ENCODE data around the gene CEP192. TPM values are rescaled to one million over a fixed set of nuclear protein-coding genes. Genes with fewer than 3 reads are reported as not detected.
"Not testable (repeated sequence)": the region's sequence is repeated elsewhere in the genome, so short reads cannot be mapped to it uniquely, and the experiment has no call there.

Gene CEP192
- total RNA-seq, 4 donors from 2014 or later, result 16.9 to 28.6 (median 20.0) TPM

- no peak overlapping the region for H3K27ac ChIP-seq
- H3K27me3 ChIP-seq, result no peaks in the 10 kb centered on the region
- H3K4me1 ChIP-seq, result no peaks in the 10 kb centered on the region
- no peak for ATAC-seq
- no peak overlapping the region for H3K4me3 ChIP-seq
- no peaks in the 10 kb centered on the region for H3K9me3 ChIP-seq
- WGBS, 2 donors (ENCODE audit: low coverage in 1 of 2), result 67% methylated on average over 3 of the region's 12 CpGs; no CpG with 5 or more reads in 1 of the 2 donors
- peaks cover 0 to 74% of the 10 kb centered on the region in 2 donors for H3K36me3 ChIP-seq
- no peak for TF ChIP-seq EP300 (IDR thresholded peaks at IDR 0.05)
- TF ChIP-seq POLR2A (IDR thresholded peaks at IDR 0.05), result no peak
- TF ChIP-seq, protein P1, sequence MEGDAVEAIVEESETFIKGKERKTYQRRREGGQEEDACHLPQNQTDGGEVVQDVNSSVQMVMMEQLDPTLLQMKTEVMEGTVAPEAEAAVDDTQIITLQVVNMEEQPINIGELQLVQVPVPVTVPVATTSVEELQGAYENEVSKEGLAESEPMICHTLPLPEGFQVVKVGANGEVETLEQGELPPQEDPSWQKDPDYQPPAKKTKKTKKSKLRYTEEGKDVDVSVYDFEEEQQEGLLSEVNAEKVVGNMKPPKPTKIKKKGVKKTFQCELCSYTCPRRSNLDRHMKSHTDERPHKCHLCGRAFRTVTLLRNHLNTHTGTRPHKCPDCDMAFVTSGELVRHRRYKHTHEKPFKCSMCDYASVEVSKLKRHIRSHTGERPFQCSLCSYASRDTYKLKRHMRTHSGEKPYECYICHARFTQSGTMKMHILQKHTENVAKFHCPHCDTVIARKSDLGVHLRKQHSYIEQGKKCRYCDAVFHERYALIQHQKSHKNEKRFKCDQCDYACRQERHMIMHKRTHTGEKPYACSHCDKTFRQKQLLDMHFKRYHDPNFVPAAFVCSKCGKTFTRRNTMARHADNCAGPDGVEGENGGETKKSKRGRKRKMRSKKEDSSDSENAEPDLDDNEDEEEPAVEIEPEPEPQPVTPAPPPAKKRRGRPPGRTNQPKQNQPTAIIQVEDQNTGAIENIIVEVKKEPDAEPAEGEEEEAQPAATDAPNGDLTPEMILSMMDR (IDR thresholded peaks at IDR 0.05), result no peak
Observed at GRCh38 chr18:12976305-12976704, 14.9 kb upstream of the CEP192 start.

DNA sequence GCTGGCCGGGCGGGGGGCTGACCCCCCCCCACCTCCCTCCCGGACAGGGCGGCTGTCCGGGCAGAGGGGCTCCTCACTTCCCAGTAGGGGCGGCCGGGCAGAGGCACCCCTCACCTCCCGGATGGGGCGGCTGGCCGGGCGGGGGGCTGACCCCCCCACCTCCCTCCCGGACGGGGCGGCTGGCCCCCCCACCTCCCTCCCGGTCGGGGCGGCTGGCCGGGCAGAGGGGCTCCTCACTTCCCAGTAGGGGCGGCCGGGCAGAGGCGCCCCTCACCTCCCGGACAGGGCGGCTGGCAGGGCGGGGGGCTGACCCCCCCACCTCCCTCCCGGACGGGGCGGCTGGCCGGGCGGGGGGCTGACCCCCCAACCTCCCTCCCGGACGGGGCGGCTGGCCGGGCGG lies 11.1 kb upstream of the CEP192 start:
- H3K27ac ChIP-seq, ATAC-seq: not testable (repeated sequence)

DNA sequence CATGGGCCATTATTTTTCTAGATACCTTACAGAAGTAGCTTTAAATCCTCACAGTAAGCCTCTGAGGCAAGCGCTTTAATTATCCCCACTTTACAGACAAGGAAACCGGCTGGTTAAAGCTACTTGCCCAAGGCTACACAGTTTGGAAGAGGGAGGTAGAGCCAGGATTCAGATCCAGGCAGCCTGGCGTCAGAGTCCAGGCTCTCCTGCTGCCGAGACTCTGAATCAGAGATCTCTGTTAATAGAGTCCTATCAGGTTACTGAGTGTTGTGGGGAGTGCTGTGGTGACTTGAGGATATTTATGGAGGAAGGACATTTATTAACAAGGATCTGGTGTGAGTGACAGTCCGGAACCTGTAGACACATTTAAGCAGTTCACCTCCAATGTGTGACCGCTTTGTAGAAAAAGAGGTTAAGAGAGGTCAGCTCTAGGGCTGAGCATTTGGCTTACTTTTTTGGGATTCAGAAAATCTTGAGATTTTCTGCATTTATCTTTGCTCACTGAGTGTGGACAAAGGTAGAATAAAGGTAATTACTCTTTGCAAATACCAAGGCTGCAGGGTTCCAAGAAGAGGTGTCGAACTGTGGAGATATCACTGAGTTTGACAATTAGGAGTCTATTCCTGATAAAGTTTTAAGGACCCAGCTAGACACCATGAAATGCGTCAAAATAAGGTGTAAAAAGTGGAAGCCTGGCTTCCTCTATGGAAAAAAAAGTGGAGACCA lies 1.6 kb upstream of the CEP192 start:
- 89 to 95% methylated on average over 2 to 7 of the region's 8 CpGs for WGBS, 2 donors (ENCODE audit: low coverage in 1 of 2)
- Histone ChIP-seq H3K4me3 (no peak overlapping the region), H3K27ac (no peak overlapping the region), H3K9me3 (no peaks in the 10 kb centered on the region), H3K27me3 (no peaks in the 10 kb centered on the region), H3K4me1 (peaks cover 7 to 28% (median 10%) of the 10 kb centered on the region in 3 donors), H3K36me3 (peaks cover 0 to 16% of the 10 kb centered on the region in 2 donors)
- no peak for ATAC-seq
- TF ChIP-seq POLR2A (IDR thresholded peaks at IDR 0.05) (no peak), EP300 (IDR thresholded peaks at IDR 0.05) (no peak), POLR2AphosphoS5 (IDR thresholded peaks at IDR 0.05) (no peak)
- TF ChIP-seq, protein P1 (IDR thresholded peaks at IDR 0.05), result no peak

More for the DNA sequence above, 11.1 kb upstream of the CEP192 start:
- H3K4me1 ChIP-seq, H3K4me3 ChIP-seq, H3K9me3 ChIP-seq, H3K27me3 ChIP-seq: not testable (repeated sequence)
- peaks cover 0 to 70% of the 10 kb centered on the region in 2 donors for H3K36me3 ChIP-seq
- WGBS, 2 donors (ENCODE audit: low coverage in 1 of 2), result no CpG with 5 or more reads among the region's 34 CpGs

DNA sequence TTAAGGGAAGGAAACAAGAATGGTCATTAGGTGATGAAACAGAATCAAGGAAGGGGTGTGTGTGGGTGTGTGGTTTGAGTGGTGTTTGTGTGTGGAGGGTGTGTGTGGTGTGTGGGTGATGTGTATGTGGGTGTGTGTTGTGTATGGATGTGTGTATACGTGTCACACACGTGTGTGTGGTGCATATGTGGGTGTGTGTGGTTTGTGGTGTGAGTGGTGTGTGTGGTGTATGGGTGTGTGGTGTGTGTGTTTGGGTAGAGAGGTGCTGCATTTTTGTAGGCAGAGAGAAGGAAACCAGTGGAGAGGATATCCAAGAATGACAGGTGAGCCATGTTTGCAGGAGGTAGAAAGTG lies 1.1 kb upstream of the CEP192 start:
- H3K27ac ChIP-seq, result no peak overlapping the region
- H3K4me3 ChIP-seq, result peak overlapping the region in 1 of 2 donors; percentile 92
- ATAC-seq, result no peak
- H3K36me3 ChIP-seq, result peaks cover 0 to 11% of the 10 kb centered on the region in 2 donors
- TF ChIP-seq POLR2AphosphoS5 (IDR thresholded peaks at IDR 0.05) (no peak), POLR2A (IDR thresholded peaks at IDR 0.05) (no peak), EP300 (IDR thresholded peaks at IDR 0.05) (no peak)
- TF ChIP-seq, protein P1 (IDR thresholded peaks at IDR 0.05), result no peak
- H3K4me1 ChIP-seq, result peaks cover 7 to 28% (median 10%) of the 10 kb centered on the region in 3 donors
- no peaks in the 10 kb centered on the region for H3K9me3 ChIP-seq
- H3K27me3 ChIP-seq, result no peaks in the 10 kb centered on the region
- 48 to 57% methylated on average over 2 of the region's 2 CpGs for WGBS, 2 donors (ENCODE audit: low coverage in 1 of 2)

GRCh38 chr18:12990641-12990966 lies 558 bp upstream of the CEP192 start:
- peak overlapping the region; percentile 51 to 92 for H3K4me3 ChIP-seq
- TF ChIP-seq, protein P1 (IDR thresholded peaks at IDR 0.05), result no peak
- TF ChIP-seq EP300 (IDR thresholded peaks at IDR 0.05) (no peak), POLR2A (IDR thresholded peaks at IDR 0.05) (no peak), POLR2AphosphoS5 (IDR thresholded peaks at IDR 0.05) (no peak)
- peaks cover 7 to 29% (median 10%) of the 10 kb centered on the region in 3 donors for H3K4me1 ChIP-seq
- H3K27ac ChIP-seq, result peak overlapping the region in 3 of 4 donors; percentile 91 to 92 (median 92)
- WGBS, 2 donors (ENCODE audit: low coverage in 1 of 2), result 0 to 2% methylated on average over 5 to 11 of the region's 11 CpGs
- ATAC-seq, result peak; percentile 1
- H3K36me3 ChIP-seq, result peaks cover 0 to 7% of the 10 kb centered on the region in 2 donors
- H3K27me3 ChIP-seq, result no peaks in the 10 kb centered on the region
- no peaks in the 10 kb centered on the region for H3K9me3 ChIP-seq
